Measurements from ENCODE around the gene LTK.

The LTK gene

DNA sequence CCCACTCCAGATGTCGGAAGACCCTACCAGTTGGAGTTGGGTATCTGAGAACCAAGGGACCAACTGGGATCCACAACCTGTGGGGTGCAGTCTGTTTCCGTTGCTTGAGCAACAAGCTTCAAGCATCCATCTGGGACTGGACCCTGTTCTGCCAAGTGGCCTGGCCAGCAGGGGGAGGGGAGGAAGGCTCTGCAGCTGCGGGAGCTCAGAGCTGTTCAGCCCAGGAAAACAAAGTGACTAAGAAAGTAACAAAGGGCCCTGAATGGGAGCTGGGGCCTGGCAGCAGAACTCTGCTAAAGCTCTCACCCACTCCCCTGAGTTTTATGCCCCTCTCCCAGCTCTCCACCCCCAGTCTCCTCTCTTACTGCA lies 48.1 kb upstream of the LTK start:
- TF ChIP-seq, protein P1, sequence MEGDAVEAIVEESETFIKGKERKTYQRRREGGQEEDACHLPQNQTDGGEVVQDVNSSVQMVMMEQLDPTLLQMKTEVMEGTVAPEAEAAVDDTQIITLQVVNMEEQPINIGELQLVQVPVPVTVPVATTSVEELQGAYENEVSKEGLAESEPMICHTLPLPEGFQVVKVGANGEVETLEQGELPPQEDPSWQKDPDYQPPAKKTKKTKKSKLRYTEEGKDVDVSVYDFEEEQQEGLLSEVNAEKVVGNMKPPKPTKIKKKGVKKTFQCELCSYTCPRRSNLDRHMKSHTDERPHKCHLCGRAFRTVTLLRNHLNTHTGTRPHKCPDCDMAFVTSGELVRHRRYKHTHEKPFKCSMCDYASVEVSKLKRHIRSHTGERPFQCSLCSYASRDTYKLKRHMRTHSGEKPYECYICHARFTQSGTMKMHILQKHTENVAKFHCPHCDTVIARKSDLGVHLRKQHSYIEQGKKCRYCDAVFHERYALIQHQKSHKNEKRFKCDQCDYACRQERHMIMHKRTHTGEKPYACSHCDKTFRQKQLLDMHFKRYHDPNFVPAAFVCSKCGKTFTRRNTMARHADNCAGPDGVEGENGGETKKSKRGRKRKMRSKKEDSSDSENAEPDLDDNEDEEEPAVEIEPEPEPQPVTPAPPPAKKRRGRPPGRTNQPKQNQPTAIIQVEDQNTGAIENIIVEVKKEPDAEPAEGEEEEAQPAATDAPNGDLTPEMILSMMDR (IDR thresholded peaks at IDR 0.05; ENCODE audit: insufficient read depth, low read length) = no peak
- TF ChIP-seq GABPA (IDR thresholded peaks at IDR 0.05; ENCODE audit: low read depth) (no peak), SPI1 (IDR thresholded peaks at IDR 0.05; ENCODE audit: borderline replicate concordance, low read depth) (no peak), POLR2AphosphoS5 (IDR thresholded peaks at IDR 0.05; ENCODE audit: low read depth) (no peak)
- TF ChIP-seq, protein P2, sequence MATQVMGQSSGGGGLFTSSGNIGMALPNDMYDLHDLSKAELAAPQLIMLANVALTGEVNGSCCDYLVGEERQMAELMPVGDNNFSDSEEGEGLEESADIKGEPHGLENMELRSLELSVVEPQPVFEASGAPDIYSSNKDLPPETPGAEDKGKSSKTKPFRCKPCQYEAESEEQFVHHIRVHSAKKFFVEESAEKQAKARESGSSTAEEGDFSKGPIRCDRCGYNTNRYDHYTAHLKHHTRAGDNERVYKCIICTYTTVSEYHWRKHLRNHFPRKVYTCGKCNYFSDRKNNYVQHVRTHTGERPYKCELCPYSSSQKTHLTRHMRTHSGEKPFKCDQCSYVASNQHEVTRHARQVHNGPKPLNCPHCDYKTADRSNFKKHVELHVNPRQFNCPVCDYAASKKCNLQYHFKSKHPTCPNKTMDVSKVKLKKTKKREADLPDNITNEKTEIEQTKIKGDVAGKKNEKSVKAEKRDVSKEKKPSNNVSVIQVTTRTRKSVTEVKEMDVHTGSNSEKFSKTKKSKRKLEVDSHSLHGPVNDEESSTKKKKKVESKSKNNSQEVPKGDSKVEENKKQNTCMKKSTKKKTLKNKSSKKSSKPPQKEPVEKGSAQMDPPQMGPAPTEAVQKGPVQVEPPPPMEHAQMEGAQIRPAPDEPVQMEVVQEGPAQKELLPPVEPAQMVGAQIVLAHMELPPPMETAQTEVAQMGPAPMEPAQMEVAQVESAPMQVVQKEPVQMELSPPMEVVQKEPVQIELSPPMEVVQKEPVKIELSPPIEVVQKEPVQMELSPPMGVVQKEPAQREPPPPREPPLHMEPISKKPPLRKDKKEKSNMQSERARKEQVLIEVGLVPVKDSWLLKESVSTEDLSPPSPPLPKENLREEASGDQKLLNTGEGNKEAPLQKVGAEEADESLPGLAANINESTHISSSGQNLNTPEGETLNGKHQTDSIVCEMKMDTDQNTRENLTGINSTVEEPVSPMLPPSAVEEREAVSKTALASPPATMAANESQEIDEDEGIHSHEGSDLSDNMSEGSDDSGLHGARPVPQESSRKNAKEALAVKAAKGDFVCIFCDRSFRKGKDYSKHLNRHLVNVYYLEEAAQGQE (IDR thresholded peaks at IDR 0.05; ENCODE audit: insufficient replicate concordance, low read depth) = no peak
- Histone ChIP-seq H3K27me3 (ENCODE audit: insufficient read depth, poor library complexity, severe bottlenecking) (peaks cover 10% of the 10 kb centered on the region), H3K4me3 (replicated peaks; ENCODE audit: insufficient read depth, low read length) (no peak overlapping the region), H3K27ac (replicated peaks) (no peak overlapping the region)
- DNase-seq (ENCODE audit: low read depth in 1 of 2, low spot score in 1 of 2) = no peak

DNA sequence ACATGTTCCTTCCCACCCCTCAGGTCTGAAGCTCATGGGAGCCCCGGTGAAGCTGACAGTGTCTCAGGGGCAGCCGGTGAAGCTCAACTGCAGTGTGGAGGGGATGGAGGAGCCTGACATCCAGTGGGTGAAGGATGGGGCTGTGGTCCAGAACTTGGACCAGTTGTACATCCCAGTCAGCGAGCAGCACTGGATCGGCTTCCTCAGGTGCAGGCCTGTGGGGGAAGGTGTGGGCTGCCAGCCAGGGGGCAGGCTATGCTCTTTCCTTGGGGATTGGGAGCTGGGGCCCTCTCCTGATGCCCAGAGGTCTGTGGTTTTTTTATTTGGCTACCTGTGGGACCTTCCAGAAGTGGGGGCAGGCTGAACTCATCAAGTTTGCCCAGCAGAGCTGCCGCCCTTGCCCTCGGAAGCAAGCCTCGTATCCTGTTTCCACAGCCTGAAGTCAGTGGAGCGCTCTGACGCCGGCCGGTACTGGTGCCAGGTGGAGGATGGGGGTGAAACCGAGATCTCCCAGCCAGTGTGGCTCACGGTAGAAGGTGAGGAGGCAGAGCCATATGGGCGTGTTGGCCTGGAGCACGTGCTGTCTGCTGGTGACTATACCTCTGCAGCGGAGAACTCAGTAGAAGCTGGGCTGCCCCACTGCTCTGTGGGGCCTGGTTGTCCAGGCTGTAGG lies 47.6 kb upstream of the LTK start:
- DNase-seq (ENCODE audit: low read depth in 1 of 2, low spot score in 1 of 2) = no peak
- Histone ChIP-seq H3K4me3 (replicated peaks; ENCODE audit: insufficient read depth, low read length) (no peak overlapping the region), H3K27me3 (ENCODE audit: insufficient read depth, poor library complexity, severe bottlenecking) (peaks cover 10% of the 10 kb centered on the region), H3K27ac (replicated peaks) (no peak overlapping the region)
- TF ChIP-seq, protein P2 (IDR thresholded peaks at IDR 0.05; ENCODE audit: insufficient replicate concordance, low read depth) = no peak
- TF ChIP-seq GABPA (IDR thresholded peaks at IDR 0.05; ENCODE audit: low read depth) (no peak), POLR2AphosphoS5 (IDR thresholded peaks at IDR 0.05; ENCODE audit: low read depth) (no peak), SPI1 (IDR thresholded peaks at IDR 0.05; ENCODE audit: borderline replicate concordance, low read depth) (no peak)
- TF ChIP-seq, protein P1 (IDR thresholded peaks at IDR 0.05; ENCODE audit: insufficient read depth, low read length) = no peak

DNA sequence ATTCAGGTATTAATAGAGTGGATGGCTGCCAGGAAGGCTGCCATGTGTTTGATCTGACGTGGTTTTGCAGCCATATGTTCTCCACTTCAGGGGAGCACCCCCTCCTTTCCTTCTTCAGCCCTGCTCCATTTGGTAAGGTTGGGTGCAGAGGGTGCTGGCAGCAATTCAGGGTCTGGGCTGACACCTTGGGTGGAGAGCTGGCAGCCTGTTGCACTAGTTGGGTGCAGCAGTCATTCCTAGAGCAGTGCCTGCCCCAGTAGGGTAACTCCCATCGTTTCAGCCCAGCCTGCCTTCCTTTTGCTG lies 46.9 kb upstream of the LTK start:
- DNase-seq (ENCODE audit: low read depth in 1 of 2, low spot score in 1 of 2) = no peak
- Histone ChIP-seq H3K27ac (replicated peaks) (no peak overlapping the region), H3K27me3 (ENCODE audit: insufficient read depth, poor library complexity, severe bottlenecking) (peaks cover 10% of the 10 kb centered on the region), H3K4me3 (replicated peaks; ENCODE audit: insufficient read depth, low read length) (no peak overlapping the region)
- TF ChIP-seq, protein P2 (IDR thresholded peaks at IDR 0.05; ENCODE audit: insufficient replicate concordance, low read depth) = no peak
- no peak for TF ChIP-seq SPI1 (IDR thresholded peaks at IDR 0.05; ENCODE audit: borderline replicate concordance, low read depth)
- TF ChIP-seq POLR2AphosphoS5 (IDR thresholded peaks at IDR 0.05; ENCODE audit: low read depth) = no peak
- TF ChIP-seq, protein P1 (IDR thresholded peaks at IDR 0.05; ENCODE audit: insufficient read depth, low read length) = no peak
- no peak for TF ChIP-seq GABPA (IDR thresholded peaks at IDR 0.05; ENCODE audit: low read depth)
